DMS 273 (cell line): ENCODE data around the gene WDR27.
"Not testable (repeated sequence)": the region's sequence is repeated elsewhere in the genome, so short reads cannot be mapped to it uniquely, and the experiment has no call there.

Experiments used
- DNase-seq: peaks from one replicate; lab custom pipeline; 2025; ENCODE audit not compliant: unreplicated experiment; lab: John Stamatoyannopoulos, UW

Gene WDR27

DNA sequence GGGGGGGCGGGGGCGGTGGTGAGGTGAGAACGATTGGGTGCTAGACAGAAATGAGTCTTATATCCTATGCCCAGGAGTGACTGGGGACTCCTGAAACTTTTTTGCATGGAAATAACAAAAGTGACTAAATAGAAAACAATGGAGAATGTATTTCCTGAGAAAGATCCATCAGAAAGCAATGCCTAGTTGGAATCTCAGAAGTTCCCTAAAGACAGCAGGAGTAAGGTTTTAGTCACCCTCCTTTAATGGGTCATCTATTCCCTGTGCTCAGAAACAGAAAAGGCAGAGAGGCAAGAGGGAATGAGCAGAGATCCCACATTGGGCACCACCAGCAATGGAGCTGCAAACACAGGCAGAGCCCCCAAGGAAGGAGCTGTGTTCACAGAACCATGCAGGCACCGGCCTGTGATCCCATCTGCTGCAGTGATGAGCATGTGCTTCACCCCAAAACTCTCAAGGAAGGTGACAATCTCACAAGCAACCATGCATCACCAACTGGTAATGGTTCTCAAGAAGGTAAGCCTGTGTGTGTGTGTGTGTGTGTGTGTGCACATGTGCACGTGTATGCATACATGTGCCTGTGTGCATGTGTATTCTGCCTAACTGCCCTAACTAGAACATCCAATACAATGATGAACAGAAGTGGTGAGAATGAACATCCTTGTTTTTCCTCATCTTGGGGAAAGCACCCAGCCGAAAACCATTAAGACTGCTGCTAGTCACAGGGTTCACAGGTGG, 168.4 kb downstream of the WDR27 start:
- no peak for DNase-seq

DNA sequence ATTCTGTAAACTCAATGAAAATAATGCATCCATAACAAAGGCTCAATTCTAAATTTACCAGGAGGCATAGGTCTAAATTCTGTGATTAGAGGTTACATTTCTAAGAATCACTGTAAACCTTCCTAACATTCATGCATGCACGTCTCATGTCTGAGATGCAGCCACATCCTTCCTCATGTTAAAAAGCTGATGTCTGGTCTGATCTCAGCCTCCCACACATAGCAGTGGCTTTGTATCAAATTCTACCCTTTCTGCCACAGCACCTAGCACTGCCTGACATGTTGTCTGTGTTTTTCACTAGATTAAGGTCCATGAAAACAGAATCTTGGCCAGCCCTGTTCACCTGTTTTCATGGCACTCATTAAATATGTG, 171.1 kb downstream of the WDR27 start:
- no peak for DNase-seq

DNA sequence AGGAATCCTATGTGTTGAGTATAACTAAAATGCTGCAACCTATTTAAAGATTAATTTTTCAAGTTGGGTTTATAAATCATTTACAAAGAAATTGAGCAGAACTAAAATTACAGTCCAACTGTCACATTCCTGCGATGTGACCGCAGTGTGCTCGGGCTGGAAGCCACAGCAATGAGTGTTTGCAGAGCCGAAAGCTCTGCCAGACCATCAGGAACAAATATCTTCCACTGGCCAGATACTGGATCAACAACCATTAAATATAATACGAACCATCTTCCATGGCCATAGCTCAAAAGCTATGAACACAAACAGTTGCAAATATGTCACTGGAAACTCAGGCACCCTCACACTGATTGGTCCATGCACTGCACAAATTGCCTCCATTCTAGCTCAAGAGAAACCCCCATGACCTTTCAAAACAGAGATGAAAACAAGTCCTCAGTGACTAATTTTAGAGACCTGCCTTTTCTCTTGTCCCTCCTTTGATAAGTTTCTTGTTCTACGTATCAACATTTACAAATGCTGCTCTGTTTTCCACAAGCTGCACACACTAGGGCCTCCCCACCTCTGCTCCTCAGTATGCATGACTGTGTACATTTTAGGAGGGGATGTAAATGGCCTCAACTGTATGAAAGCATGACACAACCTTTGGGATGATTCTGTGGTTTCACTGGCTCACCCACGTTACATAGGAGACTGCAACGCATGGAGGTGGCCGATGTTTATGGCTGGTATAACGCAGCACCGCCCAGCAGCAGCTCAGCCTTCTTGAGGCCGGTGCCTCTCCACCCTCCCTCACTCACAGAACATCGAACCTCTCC, 171.7 kb downstream of the WDR27 start:
- no peak for DNase-seq

DNA sequence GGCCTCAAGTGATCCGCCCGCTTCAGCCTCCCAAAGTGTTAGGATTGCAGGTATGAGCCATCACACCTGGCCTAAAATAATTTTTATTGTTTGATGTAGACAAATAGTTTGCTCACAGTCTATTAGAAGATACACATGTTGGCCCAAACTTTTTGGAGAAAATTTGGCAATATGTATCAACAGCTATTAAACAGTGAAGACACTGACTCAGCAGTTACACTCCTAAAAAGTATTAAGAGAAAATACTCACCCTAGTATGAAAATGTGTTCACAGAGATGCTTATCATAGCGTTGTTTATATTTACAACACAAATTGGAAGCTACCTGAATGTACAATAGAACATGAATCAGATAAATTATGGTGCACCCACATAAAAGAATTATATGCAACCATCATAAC, 173.1 kb downstream of the WDR27 start:
- no peak for DNase-seq

DNA sequence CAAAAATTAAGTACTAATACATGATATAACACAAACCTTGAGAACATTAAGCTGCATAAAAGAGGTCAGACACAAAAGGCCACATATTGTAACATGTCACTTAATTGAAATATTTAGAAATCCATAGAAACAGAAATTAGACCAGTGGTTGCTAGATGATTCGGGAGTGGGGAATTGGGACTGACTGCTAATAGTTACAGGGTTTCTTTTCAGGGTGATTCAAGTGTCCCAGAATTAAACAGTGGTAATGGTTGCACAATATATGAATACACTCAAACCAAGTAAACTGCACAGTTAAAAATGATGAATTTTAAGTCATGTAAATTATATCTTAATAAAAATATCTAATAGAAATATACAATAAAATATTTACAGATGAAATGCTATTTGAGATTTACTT, 174.5 kb downstream of the WDR27 start:
- no peak for DNase-seq

DNA sequence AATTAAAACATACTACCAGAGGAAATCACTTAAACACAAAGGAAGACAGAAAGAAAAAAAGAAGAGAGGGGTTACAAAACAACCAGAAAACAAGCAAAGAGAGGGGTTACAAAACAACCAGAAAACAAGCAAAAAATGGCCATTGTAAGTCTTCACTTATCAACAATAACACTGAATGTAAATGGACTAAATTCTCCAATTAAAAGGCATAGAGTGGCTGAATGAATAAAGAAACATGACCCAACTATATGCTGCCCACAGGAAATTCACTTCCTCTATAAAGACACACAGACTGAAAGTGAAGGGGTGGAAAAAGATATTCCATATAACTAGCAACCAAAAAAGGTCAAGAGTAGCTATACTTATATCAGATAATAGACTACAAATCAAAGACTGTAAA, 180.0 kb downstream of the WDR27 start:
- DNase-seq: no peak

DNA sequence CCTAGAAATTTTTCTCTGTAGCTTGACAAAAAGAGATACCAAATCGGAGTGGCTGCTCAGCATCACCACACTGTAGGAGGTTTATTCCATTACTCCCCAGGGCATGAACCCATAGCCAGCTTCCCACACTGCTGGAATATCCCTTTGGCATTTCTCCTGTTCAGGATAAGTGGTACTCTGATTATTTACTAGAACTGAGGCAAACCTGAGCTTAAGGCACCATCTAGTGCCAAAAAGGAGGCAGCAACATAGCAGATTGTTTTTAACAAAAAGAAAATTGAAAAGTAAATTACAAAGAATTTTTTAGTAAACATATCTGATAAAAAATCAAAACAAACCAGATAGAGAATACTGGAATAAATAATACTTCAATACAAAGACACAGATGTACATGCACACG, 181.7 kb downstream of the WDR27 start:
- DNase-seq: no peak

DNA sequence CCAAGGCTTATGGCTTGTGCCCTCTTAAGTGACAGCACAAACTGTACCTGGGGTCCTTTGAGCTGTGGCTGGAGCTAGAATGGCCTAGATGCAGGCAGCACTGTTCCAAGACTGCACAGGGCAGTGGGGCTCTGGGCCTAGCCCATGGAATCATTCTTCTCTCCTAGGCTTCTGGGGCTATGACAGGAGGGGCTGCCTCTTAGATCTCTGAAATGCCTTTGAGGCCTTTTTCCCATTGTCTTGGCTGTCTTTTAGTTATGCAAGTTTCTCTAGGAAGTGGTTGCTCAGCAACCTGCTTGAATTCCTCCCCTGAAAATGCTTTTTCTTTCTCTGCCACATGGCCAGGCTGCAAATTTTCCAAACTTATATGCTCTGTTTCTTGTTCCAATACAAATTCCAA, 183.4 kb downstream of the WDR27 start:
- no peak for DNase-seq

DNA sequence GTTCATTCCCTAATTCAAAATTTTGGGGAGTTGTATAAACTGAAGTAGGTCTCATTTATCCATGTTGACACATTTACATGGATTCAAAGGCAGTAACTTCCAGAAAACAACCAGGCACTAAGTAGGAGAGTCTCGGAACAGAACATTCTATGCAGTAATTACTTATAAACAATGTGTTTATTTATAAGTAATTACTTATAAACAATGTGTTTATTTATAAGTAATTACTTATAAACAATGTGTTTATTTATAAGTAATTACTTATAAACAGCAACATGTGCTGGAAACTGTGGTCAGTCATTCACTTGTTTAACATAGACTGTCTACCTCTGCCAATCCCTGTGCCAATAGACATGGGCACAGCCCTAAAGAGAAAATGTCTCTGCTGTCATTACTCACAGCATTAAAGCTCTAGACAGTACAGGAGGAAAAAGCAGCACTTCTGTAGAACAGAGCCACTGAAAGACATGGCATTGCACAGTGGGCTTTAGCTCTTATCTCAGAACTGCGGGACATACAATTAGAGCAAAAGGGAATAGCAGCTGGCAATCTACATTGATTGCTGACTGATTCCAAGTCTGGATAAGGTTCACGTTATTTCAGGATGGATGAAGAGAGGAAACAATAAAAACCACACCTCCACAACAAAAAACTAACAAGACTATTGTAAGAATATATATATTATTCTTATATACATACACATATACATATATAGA, 188.2 kb downstream of the WDR27 start:
- no peak for DNase-seq

DNA sequence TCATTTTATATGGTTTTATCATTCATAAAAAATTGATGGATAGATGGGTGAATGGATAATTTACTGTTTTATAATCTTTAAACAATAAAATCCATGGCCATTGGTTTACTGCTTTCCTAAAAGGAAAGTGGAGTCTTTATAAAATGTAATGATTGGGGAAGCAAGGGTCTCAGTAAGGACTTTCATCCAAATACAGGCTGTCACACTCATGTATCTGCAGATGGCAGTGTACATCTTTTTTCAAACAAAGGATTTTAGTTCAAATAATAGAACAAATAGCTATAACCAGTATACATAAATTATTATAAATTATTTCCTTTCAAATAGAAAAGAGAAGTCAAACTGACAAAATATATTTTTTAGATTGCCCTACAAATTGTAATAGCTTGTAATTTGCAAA, 190.0 kb downstream of the WDR27 start:
- not testable (repeated sequence) for DNase-seq

DNA sequence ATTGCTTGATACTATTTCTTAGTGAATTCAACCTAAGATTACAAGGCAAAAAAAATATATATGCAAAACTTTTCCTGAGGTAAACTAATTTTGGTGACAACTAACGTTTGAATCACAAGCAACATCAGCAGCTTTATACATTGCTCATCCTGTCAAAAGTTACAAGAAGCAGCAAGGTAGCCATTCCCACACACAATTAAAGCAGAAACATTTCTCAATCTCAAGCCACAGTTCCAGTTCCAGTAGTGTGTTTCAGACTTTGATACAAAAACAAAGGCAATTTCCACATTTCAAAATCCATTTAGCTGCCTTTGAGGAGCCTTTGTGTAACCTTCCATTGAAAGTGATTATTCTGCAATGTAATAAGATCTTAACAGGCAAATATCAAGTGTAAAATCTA, 191.0 kb downstream of the WDR27 start:
- no peak for DNase-seq

DNA sequence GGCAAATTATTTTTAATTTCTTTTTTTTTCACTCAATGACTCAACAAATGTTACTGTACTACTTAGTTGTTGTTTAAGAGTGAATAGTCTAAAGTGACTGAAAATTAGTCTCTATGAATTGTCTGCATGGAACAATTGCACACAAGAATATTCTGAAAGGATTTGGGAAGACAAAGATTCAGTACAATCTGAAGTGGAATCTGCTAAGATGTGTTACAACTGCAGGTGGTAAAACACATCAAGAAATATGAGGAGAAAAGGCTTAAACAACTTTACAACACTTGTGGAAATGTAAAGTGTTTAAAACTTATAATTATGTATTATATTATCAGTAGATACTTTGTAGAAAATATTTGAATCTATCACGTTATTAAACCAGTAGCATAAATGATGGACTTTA, 193.4 kb downstream of the WDR27 start:
- no peak for DNase-seq

DNA sequence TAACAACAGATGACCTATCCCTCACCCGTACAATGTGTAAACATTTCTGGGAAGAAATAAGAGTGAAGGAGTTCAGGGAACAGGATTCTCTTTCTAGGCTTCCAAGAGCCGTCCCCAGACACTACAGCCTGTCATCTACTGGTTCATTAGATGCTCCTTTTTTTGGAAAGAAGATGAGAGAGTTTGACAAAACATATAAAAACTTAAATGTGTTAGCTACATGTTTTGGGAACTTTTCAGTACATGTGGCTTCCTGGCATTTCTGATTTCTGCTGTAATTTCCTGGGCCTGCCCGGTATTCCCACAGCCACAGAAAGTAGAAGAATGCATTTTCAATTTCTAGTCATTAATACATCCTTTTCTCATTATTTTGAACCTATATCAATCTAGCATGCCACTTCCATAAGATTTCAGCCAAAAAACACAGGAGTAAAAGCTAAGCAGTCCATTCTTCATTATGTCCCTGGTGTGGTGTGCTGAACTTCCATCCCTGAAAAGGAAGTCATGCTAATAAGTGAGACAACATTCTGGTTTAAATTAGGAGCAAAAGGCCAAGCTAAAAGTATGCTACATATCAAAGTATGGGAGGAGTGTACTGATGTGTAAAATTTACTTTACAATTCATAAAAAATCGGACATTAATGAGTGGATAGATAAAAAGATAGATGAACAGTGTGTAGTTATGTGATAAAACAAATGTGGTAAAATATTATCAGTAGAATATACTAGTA, 198.2 kb downstream of the WDR27 start:
- DNase-seq: no peak

DNA sequence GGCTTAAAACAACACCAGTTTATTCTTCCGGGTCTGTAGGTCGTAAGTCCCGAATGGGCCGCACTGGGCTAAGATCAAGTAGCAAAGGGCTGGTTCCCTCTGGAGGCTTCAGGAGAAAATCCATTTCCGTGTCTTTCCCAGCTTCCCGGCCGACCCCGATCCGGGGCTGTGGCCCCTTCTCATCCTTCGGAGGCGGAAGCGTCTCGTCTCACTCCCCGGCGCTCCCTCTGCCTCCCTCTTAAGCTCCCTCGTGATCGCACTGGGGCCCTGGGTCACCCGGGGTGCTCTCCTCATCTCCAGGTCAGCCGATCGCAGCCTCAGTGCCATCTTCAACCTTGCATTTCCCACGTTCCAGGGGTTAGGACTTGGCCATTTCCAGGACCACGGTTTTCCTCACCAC, 199.4 kb downstream of the WDR27 start:
- no peak for DNase-seq

DNA sequence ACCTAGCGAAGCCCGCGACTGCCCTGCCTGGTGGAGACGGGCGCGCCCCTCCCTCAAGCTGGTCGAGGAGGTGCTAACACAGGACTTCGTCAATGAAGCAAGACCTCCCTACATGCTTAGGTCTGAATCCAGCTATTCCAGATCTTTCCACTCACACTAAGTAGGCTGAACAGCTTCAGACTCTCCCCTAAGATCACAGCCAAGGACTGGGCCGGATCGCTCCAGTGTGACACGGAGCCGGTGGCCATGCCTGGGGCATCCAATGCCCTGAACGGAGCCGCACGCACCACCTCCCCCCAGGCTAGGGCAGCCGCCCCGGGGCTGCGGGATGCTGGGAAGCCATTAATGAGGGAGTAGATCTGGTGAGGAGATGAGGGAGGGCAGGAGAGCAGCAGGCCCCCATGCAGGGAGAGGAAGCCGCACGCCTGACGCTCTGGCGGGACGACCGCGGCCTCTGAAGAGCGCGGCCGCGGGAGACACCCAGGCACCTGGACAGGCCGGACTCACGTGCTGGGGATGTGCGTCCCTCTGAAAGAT, 200.0 kb downstream of the WDR27 start:
- DNase-seq: no peak

DNA sequence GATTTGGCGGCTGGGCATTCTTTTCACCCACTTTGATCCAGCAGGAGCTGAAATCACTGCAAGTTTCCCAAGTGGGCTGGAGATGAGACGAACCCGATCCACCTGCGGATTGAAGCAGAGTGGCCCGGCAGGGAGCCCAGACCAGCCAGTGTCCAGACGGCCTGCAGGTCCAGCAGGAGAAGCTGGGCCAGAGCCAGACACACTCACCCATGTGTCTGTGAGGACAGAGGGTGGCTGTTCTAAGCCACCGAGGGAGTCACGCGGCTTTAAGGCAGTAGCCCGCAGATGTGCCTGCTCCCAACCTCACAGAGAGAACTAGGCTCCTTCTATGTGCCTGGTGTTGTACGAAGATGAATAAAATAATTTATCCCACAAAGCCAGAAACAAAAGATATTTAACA, 200.7 kb downstream of the WDR27 start:
- no peak for DNase-seq

DNA sequence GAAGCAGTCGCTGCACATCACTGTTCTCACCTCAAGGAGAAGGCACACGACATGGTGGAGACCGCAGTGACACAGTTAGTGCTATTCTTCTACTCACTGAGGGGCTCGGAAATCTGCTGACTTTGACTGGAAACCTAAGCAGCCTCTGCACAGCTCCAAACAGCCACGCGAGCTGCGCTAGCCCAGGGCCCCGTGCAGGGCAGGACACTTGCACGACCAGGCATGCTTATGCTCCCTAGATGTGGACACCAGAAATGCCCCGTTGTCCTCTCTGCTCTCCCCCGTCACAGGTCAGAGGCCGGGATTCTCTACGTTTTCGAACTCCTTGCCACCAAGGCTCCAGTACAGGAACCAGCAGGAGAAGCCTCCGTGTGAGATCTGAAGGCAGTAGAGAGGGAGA, 201.1 kb downstream of the WDR27 start:
- DNase-seq: no peak

DNA sequence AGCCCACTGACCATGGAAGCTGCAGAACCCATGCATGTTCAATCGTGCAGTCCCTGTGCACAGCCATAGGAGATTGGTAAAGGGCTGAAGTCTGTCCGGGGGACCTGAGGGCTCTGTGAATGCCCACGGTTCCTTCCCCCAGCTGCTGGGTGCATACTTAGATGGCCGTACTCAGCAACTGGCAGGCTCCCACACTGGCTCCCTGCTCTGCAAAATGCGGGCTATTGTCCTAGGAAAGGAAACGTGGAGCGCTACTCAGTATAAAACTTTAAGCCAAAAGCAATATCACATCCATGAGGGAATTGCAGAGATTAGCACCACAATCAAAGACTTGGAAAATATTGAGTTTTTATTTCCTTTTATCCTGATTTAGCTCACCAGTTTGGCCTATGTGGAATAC, 202.0 kb downstream of the WDR27 start:
- no peak for DNase-seq

DNA sequence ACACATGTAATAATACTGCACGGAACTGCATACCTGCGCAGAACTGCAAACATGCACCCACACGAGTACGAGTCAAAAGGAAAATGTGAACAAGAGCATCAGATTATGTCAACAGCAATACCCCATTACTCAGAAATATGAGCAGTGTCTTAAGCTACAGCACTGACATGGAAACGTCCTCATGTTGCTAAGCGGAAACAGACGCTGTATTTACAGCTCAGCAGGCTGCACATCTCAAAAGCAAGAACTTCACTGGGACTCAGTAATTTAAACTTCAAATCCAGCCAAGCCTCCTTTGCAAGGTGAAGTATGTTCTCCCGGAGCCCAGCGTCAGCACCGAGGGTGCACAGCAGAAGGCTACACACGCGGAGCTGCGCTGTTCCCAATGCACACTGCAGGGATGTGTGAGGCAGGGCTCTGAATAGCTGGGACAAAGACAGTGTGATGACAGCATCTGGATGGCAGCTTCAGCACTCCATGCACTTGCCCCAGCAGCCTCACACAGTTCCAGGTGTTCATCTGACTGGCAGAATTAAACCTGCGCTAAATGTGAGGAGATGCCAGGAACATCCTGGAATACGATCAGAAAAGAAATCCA, 202.8 kb downstream of the WDR27 start:
- DNase-seq: no peak

DNA sequence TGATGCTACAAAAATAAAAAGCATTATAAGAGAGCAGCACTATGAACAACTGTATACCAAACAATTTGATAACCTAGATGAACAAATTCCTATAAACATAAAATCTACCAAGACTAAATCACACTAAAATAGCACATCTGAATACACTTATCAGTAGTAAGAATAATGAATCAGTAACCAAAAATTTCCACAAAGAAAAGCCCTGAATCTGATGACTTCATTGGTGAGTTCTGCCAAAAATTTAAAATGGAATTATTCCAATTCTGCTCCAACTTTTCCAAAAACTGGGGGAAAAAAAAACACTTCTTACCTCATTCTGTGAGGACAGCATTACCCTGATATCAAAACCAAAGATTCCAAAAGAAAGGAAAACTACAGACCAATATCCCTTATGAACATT, 206.2 kb downstream of the WDR27 start:
- no peak for DNase-seq

DNA sequence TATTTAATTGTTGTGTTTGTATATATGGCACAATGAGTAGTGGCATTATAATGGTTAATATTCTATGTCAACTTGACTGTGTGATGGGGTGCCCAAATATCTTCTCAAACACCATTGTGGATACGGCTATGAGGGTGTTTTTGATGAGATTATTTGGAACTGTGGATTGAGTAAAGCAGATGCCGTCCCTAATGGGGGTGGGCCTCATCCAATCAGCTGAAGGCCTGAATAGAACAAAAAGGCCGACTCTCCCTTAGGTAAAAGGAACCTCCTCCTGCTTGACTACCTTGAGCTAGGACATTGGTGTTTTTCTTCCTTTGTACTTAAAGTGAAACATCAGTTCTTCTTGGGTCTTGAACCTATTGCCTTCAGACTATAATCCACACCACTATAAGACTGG, 207.8 kb downstream of the WDR27 start:
- no peak for DNase-seq
